Esophagus (tissue), 2 donors: ENCODE data around the gene HELB. TPM values are rescaled to one million over a fixed set of nuclear protein-coding genes. Genes with fewer than 3 reads are reported as not detected.
"Not testable (repeated sequence)": the region's sequence is repeated elsewhere in the genome, so short reads cannot be mapped to it uniquely, and the experiment has no call there.

Experiments used
- H3K27ac ChIP-seq, 2 donors: one replicate each; pipeline ENCODE4 v1.5.1; 2013; ENCODE audit warnings: low read depth in 2 of 2, mild to moderate bottlenecking in 2 of 2, inconsistent platforms in 1 of 2, low read length in 1 of 2, moderate library complexity in 1 of 2
- H3K27me3 ChIP-seq, 2 donors: one replicate each; pipeline ENCODE4 v1.6.1; 2013; ENCODE audit warnings: low read length in 2 of 2, control low read depth in 1 of 2, mild to moderate bottlenecking in 1 of 2; ENCODE audit not compliant: insufficient read depth in 2 of 2, control insufficient read depth in 1 of 2
- H3K36me3 ChIP-seq, 2 donors: one replicate each; pipeline ENCODE4 v1.6.1; 2013; ENCODE audit warnings: low read length in 1 of 2; ENCODE audit not compliant: control insufficient read depth in 2 of 2, insufficient read depth in 2 of 2
- H3K4me1 ChIP-seq, 2 donors: one replicate each; pipeline ENCODE4 v1.6.1; 2013; ENCODE audit warnings: low read length in 1 of 2; ENCODE audit not compliant: control insufficient read depth in 2 of 2, insufficient read depth in 2 of 2
- H3K4me3 ChIP-seq, 2 donors: one replicate each; pipeline ENCODE4 v1.5.1; 2013; ENCODE audit warnings: low read length in 2 of 2, mild to moderate bottlenecking in 2 of 2, low read depth in 1 of 2, moderate library complexity in 1 of 2
- H3K9me3 ChIP-seq, 2 donors: one replicate each; pipeline ENCODE4 v1.6.1; 2013; ENCODE audit warnings: mild to moderate bottlenecking in 2 of 2, low read depth in 1 of 2, low read length in 1 of 2, moderate library complexity in 1 of 2; ENCODE audit not compliant: control insufficient read depth in 2 of 2, insufficient read depth in 1 of 2
- WGBS, 2 donors: extraction: QIAGEN DNeasy Blood & Tissue Kit; methylation state at CpG; one replicate each; pipeline ENCODE4 v1.1.7; 2013; 5-methylcytosine and 5-hydroxymethylcytosine counted together
- polyA plus RNA-seq, 2 donors: library from polyadenylated mRNA; stranded (reverse); fragments of 200-250 nt; gene quantifications; one replicate each; pipeline ENCODE4 v1.2.3, GENCODE V29; 2013
- donor health status: healthy with polysubstance abuse.
- donor health status: Bipolar disorder and iron deficiency.

Gene HELB
- polyA plus RNA-seq, 2 donors: 0.31 to 0.57 TPM

DNA sequence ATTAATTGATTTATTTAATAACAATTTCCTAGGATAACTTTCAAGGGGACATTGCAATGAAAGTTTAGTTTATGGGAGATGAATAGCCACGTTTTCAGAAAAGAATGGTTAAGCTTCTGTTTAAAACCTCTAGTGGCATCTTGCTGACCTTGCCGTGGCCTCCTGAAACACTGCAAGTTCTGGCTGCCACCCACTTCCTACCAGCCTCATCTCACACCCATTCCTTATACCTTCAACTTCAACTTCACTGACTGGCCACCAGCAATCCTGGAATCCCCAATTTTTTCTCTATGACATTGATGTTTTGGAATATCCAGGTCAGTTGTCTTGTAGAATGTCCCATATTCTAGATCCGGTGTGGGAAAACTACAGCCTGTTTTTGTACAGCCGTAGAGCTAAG, 5.2 kb upstream of the HELB start:
- H3K4me3 ChIP-seq: no peak overlapping the region

DNA sequence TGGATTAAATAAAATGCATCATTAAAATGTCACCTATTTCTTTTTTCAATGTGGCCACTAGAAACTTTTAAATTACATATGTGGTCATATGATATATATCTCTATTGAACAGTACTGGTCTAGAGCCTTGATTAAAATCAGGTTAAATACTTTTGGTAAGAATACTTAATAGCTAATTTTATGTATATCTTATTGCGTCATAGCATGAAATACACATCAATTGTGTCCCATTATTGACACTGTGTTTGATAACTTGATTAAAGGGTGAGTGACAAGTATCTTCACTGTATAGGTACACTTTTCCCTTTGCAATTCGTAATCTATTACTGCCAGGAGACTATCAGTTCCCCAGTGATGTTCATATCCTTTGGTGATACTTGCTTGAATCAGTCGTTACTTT, 4.4 kb upstream of the HELB start:
- Histone ChIP-seq H3K36me3 (no peaks in the 10 kb centered on the region), H3K4me1 (no peaks in the 10 kb centered on the region), H3K9me3 (no peaks in the 10 kb centered on the region), H3K27ac (no peak overlapping the region), H3K27me3 (no peaks in the 10 kb centered on the region), H3K4me3 (no peak overlapping the region)
- 82 to 87% methylated on average over 3 of the region's 3 CpGs for WGBS, 2 donors

More for the DNA sequence above, 5.2 kb upstream of the HELB start:
- Histone ChIP-seq H3K36me3 (no peaks in the 10 kb centered on the region), H3K9me3 (no peaks in the 10 kb centered on the region), H3K27me3 (no peaks in the 10 kb centered on the region), H3K27ac (no peak overlapping the region), H3K4me1 (no peaks in the 10 kb centered on the region)
- 62 to 64% methylated on average over 4 of the region's 4 CpGs for WGBS, 2 donors

GRCh38 chr12:66302827-66303169, 505 bp downstream of the HELB start:
- 8 to 12% methylated on average over 6 of the region's 6 CpGs for WGBS, 2 donors
- Histone ChIP-seq H3K9me3 (no peaks in the 10 kb centered on the region), H3K4me1 (no peaks in the 10 kb centered on the region), H3K27ac (peak overlapping the region; percentile 90 to 93), H3K36me3 (no peaks in the 10 kb centered on the region), H3K27me3 (no peaks in the 10 kb centered on the region), H3K4me3 (peak overlapping the region; percentile 88 to 96)

DNA sequence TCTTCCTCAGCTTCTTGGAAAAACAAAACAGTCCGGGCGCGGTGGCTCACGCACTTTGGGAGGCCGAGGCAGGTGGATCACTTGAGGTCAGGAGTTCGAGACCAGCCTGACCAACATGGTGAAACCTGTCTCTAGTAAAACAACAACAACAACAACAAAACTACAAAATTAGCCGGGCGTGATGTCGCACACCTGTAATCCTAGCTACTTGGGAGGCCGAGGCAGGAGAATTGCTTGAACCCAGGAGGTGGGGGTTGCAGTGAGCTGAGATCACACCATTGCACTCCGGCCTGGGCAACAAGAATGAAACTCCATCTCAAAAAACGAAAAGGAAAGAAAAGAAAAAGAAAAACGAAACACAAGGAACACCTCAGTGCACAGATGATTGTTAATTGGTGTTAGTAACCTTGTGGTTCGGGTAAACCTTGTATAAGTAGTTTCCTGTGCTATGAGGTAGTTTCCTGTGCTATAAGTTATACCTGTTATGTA, 1.1 kb downstream of the HELB start:
- not testable (repeated sequence) for H3K27ac ChIP-seq, H3K9me3 ChIP-seq

DNA sequence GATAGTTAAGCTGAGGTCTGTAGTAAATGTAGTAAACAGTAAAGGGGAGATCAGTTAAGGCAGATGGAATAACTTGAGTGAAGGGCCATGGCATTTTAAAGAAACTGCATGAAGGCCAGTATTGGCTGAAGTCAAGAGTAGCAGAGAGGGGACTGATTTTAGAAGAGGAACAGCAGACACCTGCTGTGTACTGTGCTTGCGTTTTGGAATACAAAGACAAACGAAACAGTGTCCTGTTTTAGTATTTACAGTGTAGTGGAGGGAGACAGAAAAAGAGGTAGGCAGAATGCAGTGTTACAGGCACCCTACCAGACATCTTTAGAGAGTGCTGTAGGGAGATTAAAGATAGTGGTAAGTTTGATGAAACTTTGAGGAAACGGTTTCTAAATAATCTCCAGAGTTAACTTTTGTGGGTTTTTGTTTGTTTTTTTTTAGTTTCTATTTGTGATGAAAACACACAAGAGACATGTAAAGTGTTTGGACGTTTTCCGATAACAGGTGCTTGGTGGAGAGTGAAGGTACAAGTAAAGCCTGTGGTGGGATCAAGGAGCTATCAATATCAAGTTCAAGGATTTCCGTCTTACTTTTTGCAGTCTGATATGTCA, 2.1 kb downstream of the HELB start:
- Histone ChIP-seq H3K27ac (no peak overlapping the region), H3K4me3 (no peak overlapping the region), H3K36me3 (no peaks in the 10 kb centered on the region), H3K4me1 (no peaks in the 10 kb centered on the region), H3K27me3 (no peaks in the 10 kb centered on the region), H3K9me3 (no peaks in the 10 kb centered on the region)
- WGBS, 2 donors: 64 to 67% methylated on average over 6 of the region's 6 CpGs

More for the DNA sequence above, 1.1 kb downstream of the HELB start:
- 54 to 62% methylated on average over 14 of the region's 14 CpGs for WGBS, 2 donors
- peak overlapping the region; percentile 18 to 88 for H3K4me3 ChIP-seq
- H3K4me1 ChIP-seq, H3K27me3 ChIP-seq, H3K36me3 ChIP-seq: not testable (repeated sequence)

DNA sequence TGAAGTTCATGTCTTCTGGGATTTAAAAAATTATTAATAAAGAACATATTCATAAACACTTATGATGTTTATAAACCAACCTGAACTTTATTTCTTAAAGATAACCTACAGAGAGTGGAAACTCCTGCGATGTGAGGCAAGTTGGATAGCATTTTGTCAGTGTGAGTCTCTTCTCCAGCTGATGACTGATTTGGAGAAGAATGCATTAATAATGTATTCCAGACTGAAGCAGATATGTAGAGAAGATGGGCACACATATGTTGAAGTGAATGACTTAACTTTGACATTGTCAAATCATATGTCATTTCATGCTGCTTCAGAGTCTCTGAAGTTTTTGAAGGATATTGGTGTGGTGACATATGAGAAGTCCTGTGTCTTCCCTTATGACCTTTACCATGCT, 7.3 kb downstream of the HELB start:
- no peaks in the 10 kb centered on the region for H3K4me1 ChIP-seq
- no peaks in the 10 kb centered on the region for H3K27me3 ChIP-seq
- no peak overlapping the region for H3K4me3 ChIP-seq
- no peaks in the 10 kb centered on the region for H3K9me3 ChIP-seq
- WGBS, 2 donors: 95 to 98% methylated on average over 1 of the region's 1 CpG
- peaks cover 0 to 5% of the 10 kb centered on the region in 2 donors for H3K36me3 ChIP-seq
- H3K27ac ChIP-seq: no peak overlapping the region

GRCh38 chr12:66312189-66312588, 9.9 kb downstream of the HELB start:
- no peaks in the 10 kb centered on the region for H3K27me3 ChIP-seq
- peaks cover 0 to 5% of the 10 kb centered on the region in 2 donors for H3K36me3 ChIP-seq
- WGBS, 2 donors: 44 to 64% methylated on average over 1 of the region's 1 CpG
- H3K4me1 ChIP-seq: no peaks in the 10 kb centered on the region
- no peak overlapping the region for H3K4me3 ChIP-seq
- H3K9me3 ChIP-seq: no peaks in the 10 kb centered on the region
- no peak overlapping the region for H3K27ac ChIP-seq

DNA sequence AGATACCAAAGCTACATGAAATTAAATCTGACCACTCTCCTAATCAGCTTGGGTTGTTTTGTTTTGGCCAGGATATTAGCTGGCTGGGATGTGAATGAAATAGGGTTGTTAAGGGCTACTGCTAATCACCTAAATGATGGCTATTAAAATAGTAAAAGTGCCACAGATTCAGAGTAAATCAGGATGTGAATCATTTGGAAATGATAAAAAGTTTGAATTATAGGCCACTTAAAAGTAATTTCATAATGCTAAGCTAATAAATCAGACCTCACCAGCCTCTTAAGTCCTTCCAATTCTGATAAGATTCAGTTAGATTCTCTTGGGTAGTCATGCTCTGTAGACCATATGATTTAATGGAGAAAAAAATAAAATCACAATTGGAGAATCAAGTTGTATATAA, 12.0 kb downstream of the HELB start:
- H3K4me3 ChIP-seq: no peak overlapping the region
- no peaks in the 10 kb centered on the region for H3K4me1 ChIP-seq
- H3K36me3 ChIP-seq: peaks cover 0 to 5% of the 10 kb centered on the region in 2 donors
- H3K27me3 ChIP-seq: no peaks in the 10 kb centered on the region
- no peaks in the 10 kb centered on the region for H3K9me3 ChIP-seq
- H3K27ac ChIP-seq: no peak overlapping the region

- Histone ChIP-seq H3K4me1 (no peaks in the 10 kb centered on the region), H3K9me3 (no peaks in the 10 kb centered on the region), H3K27ac (no peak overlapping the region), H3K27me3 (no peaks in the 10 kb centered on the region), H3K36me3 (no peaks in the 10 kb centered on the region), H3K4me3 (no peak overlapping the region)
- 64 to 72% methylated on average over 4 of the region's 4 CpGs for whole genome bisulfite sequencing, 2 donors
Measured at GRCh38 chr12:66319266-66319954, 17.1 kb downstream of the HELB start.

DNA sequence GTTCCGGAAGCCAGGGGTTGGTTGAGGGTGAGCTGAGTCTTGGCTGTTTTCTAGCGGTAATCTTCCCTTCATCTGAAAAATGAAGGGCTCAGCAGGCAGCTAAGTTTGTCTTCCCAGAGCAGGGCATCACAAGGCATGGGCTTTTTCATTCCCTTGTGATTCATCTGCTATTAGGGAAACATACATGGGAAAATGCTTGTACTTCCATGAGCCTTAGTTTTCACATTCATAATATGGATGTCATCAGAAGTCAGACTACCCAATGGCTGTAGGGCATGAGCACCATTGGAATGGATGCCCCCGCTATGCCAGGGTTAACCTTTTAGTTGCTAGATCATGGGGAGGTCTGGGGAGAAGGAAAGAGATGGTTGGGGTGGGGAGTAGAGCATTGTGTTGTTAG, 18.7 kb downstream of the HELB start:
- Histone ChIP-seq H3K27me3 (no peaks in the 10 kb centered on the region), H3K27ac (no peak overlapping the region), H3K9me3 (no peaks in the 10 kb centered on the region), H3K36me3 (no peaks in the 10 kb centered on the region), H3K4me3 (no peak overlapping the region), H3K4me1 (no peaks in the 10 kb centered on the region)
- WGBS, 2 donors: 96 to 98% methylated on average over 3 of the region's 3 CpGs
